Natural killer cell (primary cell): ENCODE measurements around the gene MAP1B. TPM values are rescaled to one million over a fixed set of nuclear protein-coding genes. Genes with fewer than 3 reads are reported as not detected.
A peak's percentile ranks its signal among the peaks of the same experiment; 100 is the strongest.

Source experiments
- ATAC-seq, 3 donors: fragments of 150-1000 bp in 2 of 3; fragments of 200-7000 bp in 1 of 3; cut with Tn5 transposase; 1 replicate in 1 of 3; 2 replicates in 2 of 3; pipeline ENCODE4 v1.10.0; 2021; ENCODE audit warnings: mild to moderate bottlenecking in 2 of 3, moderate library complexity in 2 of 3
- DNase-seq, 2 donors: peaks; one replicate each; pipeline versions ENCODE4 v3.0.0 to v3.0.0-alpha.2; 2013 to 2021; ENCODE audit warnings: mixed read lengths in 1 of 2
- H3K27ac ChIP-seq: one replicate; pipeline ENCODE4 v1.5.1; 2013; ENCODE audit warnings: mild to moderate bottlenecking, low read length
- H3K27me3 ChIP-seq: one replicate; pipeline ENCODE4 v1.6.1; 2013; ENCODE audit warnings: low read length; ENCODE audit not compliant: control insufficient read depth, insufficient read depth
- H3K36me3 ChIP-seq: one replicate; pipeline ENCODE4 v1.6.1; 2013; ENCODE audit warnings: low read length; ENCODE audit not compliant: control insufficient read depth, insufficient read depth
- H3K4me1 ChIP-seq: one replicate; pipeline ENCODE4 v1.6.1; 2013; ENCODE audit warnings: low read length; ENCODE audit not compliant: control insufficient read depth, insufficient read depth
- H3K4me3 ChIP-seq: one replicate; pipeline ENCODE4 v1.5.1; 2013; ENCODE audit warnings: low read length
- H3K9me3 ChIP-seq: one replicate; pipeline ENCODE4 v1.6.1; 2013; ENCODE audit warnings: low read length; ENCODE audit not compliant: control insufficient read depth, insufficient read depth
- H3K27ac Mint-ChIP-seq, 2 donors: one replicate each; pipeline ENCODE4 v1.8.0; 2022; ENCODE audit warnings: mild to moderate bottlenecking in 2 of 2, mixed read lengths in 2 of 2, moderate library complexity in 1 of 2
- H3K27me3 Mint-ChIP-seq, 2 donors: one replicate each; pipeline ENCODE4 v1.8.0; 2022; ENCODE audit warnings: low read depth in 2 of 2, mixed read lengths in 2 of 2
- H3K36me3 Mint-ChIP-seq: one replicate; pipeline ENCODE4 v1.8.0; 2022; ENCODE audit warnings: mixed read lengths
- H3K4me1 Mint-ChIP-seq, 2 donors: one replicate each; pipeline ENCODE4 v1.8.0; 2022; ENCODE audit warnings: mixed read lengths in 2 of 2
- H3K4me3 Mint-ChIP-seq: one replicate; pipeline ENCODE4 v1.8.0; 2022; ENCODE audit warnings: mild to moderate bottlenecking, moderate library complexity, mixed read lengths
- H3K9me3 Mint-ChIP-seq, 2 donors: one replicate each; pipeline ENCODE4 v1.8.0; 2022; ENCODE audit warnings: mixed read lengths in 2 of 2
- CTCF ChIP-seq: fragments of 200-600 bp; IDR thresholded peaks from one replicate; pipeline ENCODE4 v1.8.0; 2022; ENCODE audit warnings: antibody characterized with exemption
- WGBS: methylation state at CpG from one replicate; pipeline ENCODE4 v1.1.7; 2013; ENCODE audit warnings: missing lambda C conversion rate; ENCODE audit not compliant: insufficient coverage; 5-methylcytosine and 5-hydroxymethylcytosine counted together
- intact Hi-C: fragments of 100-400 bp; cut with micrococcal nuclease; formaldehyde crosslinking; loops from one replicate; pipeline ENCODE4 v1.14.2; 2022
- total RNA-seq, 4 donors: library from RNA; stranded (reverse); fragments of 120-200 nt in 1 of 4; gene quantifications; one replicate each; pipeline versions ENCODE4 v1.2.3 to v1.2.4, GENCODE V29; 2013 to 2022

Gene MAP1B
- total RNA-seq, 3 donors from 2014 or later (not counting 1 experiment from before 2014, with no cell fraction given), result 0.07 to 0.31 TPM; not detected in 1

- H3K4me1 Mint-ChIP-seq, result peaks cover 32 to 33% of the 10 kb centered on the region in 2 donors
- Histone ChIP-seq H3K27ac (no peak overlapping the region), H3K27me3 (no peaks in the 10 kb centered on the region), H3K4me3 (no peak overlapping the region), H3K9me3 (no peaks in the 10 kb centered on the region), H3K36me3 (no peaks in the 10 kb centered on the region), H3K4me1 (no peaks in the 10 kb centered on the region)
- DNase-seq (no peak), ATAC-seq (no peak)
- H3K27me3 Mint-ChIP-seq, result peaks cover 0 to 4% of the 10 kb centered on the region in 2 donors
- no peak overlapping the region for H3K4me3 Mint-ChIP-seq
- H3K9me3 Mint-ChIP-seq, result no peaks in the 10 kb centered on the region
- intact Hi-C loops, result loop anchor here (1.0 kb wide), 1 partner anchor 108 kb away; no protein-coding TSS in a partner anchor
- H3K27ac Mint-ChIP-seq, result no peak overlapping the region
- 100% methylated on average over 1 of the region's 1 CpG for WGBS
- no peak for TF ChIP-seq CTCF
- H3K36me3 Mint-ChIP-seq, result no peaks in the 10 kb centered on the region
Observed at GRCh38 chr5:72245546-72245945, 138.3 kb downstream of the MAP1B start.

- DNase-seq (no peak), ATAC-seq (no peak)
- Histone ChIP-seq H3K9me3 (no peaks in the 10 kb centered on the region), H3K4me3 (no peak overlapping the region), H3K36me3 (no peaks in the 10 kb centered on the region), H3K27ac (no peak overlapping the region), H3K27me3 (no peaks in the 10 kb centered on the region), H3K4me1 (no peaks in the 10 kb centered on the region)
- no peak for TF ChIP-seq CTCF
- Mint-ChIP-seq H3K36me3 (no peaks in the 10 kb centered on the region), H3K27me3 (peaks cover 0 to 4% of the 10 kb centered on the region in 2 donors), H3K4me1 (peaks cover 36 to 37% of the 10 kb centered on the region in 2 donors), H3K9me3 (no peaks in the 10 kb centered on the region), H3K4me3 (no peak overlapping the region), H3K27ac (peak overlapping the region in 1 of 2 donors; percentile 33)
- intact Hi-C loops, result loop anchor here (1.0 kb wide), 1 partner anchor 109 kb away; no protein-coding TSS in a partner anchor
- 100% methylated on average over 2 of the region's 3 CpGs for WGBS
Observed at GRCh38 chr5:72245951-72246532, 138.8 kb downstream of the MAP1B start.

- no peaks in the 10 kb centered on the region for H3K9me3 Mint-ChIP-seq
- no peak for DNase-seq
- H3K27me3 Mint-ChIP-seq, result peaks cover 0 to 4% of the 10 kb centered on the region in 2 donors
- no peak overlapping the region for H3K4me3 ChIP-seq
- no peak for ATAC-seq
- peaks cover 36% of the 10 kb centered on the region in 2 donors for H3K4me1 Mint-ChIP-seq
- H3K27ac Mint-ChIP-seq, result no peak overlapping the region
- TF ChIP-seq CTCF, result no peak
- WGBS, result 98% methylated on average over 4 of the region's 4 CpGs
- H3K27me3 ChIP-seq, result no peaks in the 10 kb centered on the region
- H3K4me1 ChIP-seq, result no peaks in the 10 kb centered on the region
- intact Hi-C loops, result no loop called here
- no peaks in the 10 kb centered on the region for H3K36me3 Mint-ChIP-seq
- H3K27ac ChIP-seq, result no peak overlapping the region
- no peak overlapping the region for H3K4me3 Mint-ChIP-seq
- no peaks in the 10 kb centered on the region for H3K9me3 ChIP-seq
- no peaks in the 10 kb centered on the region for H3K36me3 ChIP-seq
Observed at GRCh38 chr5:72246954-72247442, 139.7 kb downstream of the MAP1B start.
